Loucy (cell line): ENCODE results near the gene CTSG.
"Not testable (repeated sequence)": the region's sequence is repeated elsewhere in the genome, so short reads cannot be mapped to it uniquely, and the experiment has no call there.

Source experiments
- H2AFZ ChIP-seq: fragments of 200-600 bp; sonication (generic); 2 replicates; pipeline ENCODE4 v1.6.0; 2016; ENCODE audit warnings: antibody characterized with exemption, mild to moderate bottlenecking, low read length, moderate library complexity
- H3F3A ChIP-seq: fragments of 200-600 bp; 2 replicates; pipeline ENCODE4 v1.6.0; 2016; ENCODE audit warnings: antibody characterized with exemption, low read depth, mild to moderate bottlenecking
- H3K27me3 ChIP-seq: fragments of 200-600 bp; sonication (generic); 2 replicates; pipeline ENCODE4 v1.6.1; 2014; ENCODE audit warnings: low read length, mild to moderate bottlenecking; ENCODE audit not compliant: insufficient read depth, poor library complexity, severe bottlenecking
- H3K36me3 ChIP-seq: fragments of 200-600 bp; sonication (generic); 2 replicates; pipeline ENCODE4 v1.6.1; 2016; ENCODE audit warnings: low read length; ENCODE audit not compliant: insufficient read depth
- H3K4me1 ChIP-seq: fragments of 200-600 bp; sonication (generic); 2 replicates; pipeline ENCODE4 v1.5.1; 2014; ENCODE audit warnings: low read length, mild to moderate bottlenecking; ENCODE audit not compliant: insufficient read depth, poor library complexity, severe bottlenecking
- H3K4me2 ChIP-seq: fragments of 200-600 bp; sonication (generic); 2 replicates; pipeline ENCODE4 v1.6.0; 2014; ENCODE audit warnings: antibody characterized with exemption, low read length, low read depth, mild to moderate bottlenecking; ENCODE audit not compliant: poor library complexity, severe bottlenecking
- H3K4me3 ChIP-seq: fragments of 200-600 bp; sonication (generic); 2 replicates; pipeline ENCODE4 v1.5.1; 2014; ENCODE audit warnings: low read length, mild to moderate bottlenecking, mixed read lengths; ENCODE audit not compliant: poor library complexity, severe bottlenecking
- H3K79me2 ChIP-seq: fragments of 200-600 bp; sonication (generic); 2 replicates; pipeline ENCODE4 v1.6.1; 2014; ENCODE audit warnings: low read length; ENCODE audit not compliant: insufficient read depth
- H3K9ac ChIP-seq: fragments of 200-600 bp; sonication (generic); 2 replicates; pipeline ENCODE4 v1.6.0; 2014; ENCODE audit warnings: mild to moderate bottlenecking, low read depth, low read length, moderate library complexity; ENCODE audit not compliant: poor library complexity, severe bottlenecking
- H3K9me2 ChIP-seq: fragments of 200-600 bp; sonication (generic); replicated peaks from 2 replicates; pipeline ENCODE4 v1.6.1; 2016; ENCODE audit warnings: low read depth, low read length, mixed read lengths
- H3K9me3 ChIP-seq: fragments of 200-600 bp; sonication (generic); 2 replicates; pipeline ENCODE4 v1.6.1; 2014; ENCODE audit warnings: mild to moderate bottlenecking, antibody characterized with exemption, low read length, low read depth; ENCODE audit not compliant: insufficient read depth
- H4K20me1 ChIP-seq: fragments of 200-600 bp; sonication (generic); 2 replicates; pipeline ENCODE4 v1.6.0; 2014; ENCODE audit warnings: antibody characterized with exemption, low read length, mild to moderate bottlenecking; ENCODE audit not compliant: insufficient read depth, poor library complexity, severe bottlenecking
- EZH2phosphoT487 ChIP-seq: fragments of 200-600 bp; IDR thresholded peaks from 2 replicates; pipeline ENCODE4 v1.6.1; 2018; ENCODE audit warnings: antibody characterized with exemption, mild to moderate bottlenecking, moderate library complexity, borderline replicate concordance
- TF ChIP-seq, protein P1 (sequence below): fragments of 200-600 bp; sonication (generic); conservative IDR thresholded peaks from 2 replicates; pipeline ENCODE4 v1.5.1; 2014; ENCODE audit warnings: mild to moderate bottlenecking, antibody characterized with exemption, low read length

CTSG gene

DNA sequence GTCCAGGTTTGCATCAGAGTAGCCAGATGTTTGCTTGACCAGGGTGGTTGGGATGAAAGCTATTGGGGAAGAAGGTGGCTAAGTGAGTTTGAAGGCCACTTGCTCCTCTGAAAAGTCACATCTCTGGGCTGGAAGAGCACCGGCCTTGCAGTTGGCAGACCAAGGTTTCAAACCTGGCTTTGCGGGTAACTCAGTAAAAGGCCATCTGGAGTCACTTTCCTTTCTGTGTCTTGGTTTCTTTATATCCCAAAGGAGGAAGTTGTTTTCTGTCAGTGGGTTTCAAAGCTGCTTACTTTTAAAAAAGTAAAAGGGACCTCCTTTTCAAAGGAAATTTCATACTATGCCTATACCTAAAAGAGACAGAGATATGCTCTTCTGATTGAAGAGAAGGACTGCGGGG lies 41.8 kb downstream of the CTSG start:
- Histone ChIP-seq H3K9me3 (no peaks in the 10 kb centered on the region), H3K79me2 (no peaks in the 10 kb centered on the region), H3K4me1 (peaks cover 17% of the 10 kb centered on the region), H2AFZ (peak overlapping the region; percentile 10; the same call in 1 of the 2 replicates), H3K4me2 (no peak overlapping the region), H3K27me3 (no peaks in the 10 kb centered on the region), H3K9ac (no peak overlapping the region), H3K36me3 (no peaks in the 10 kb centered on the region), H3K4me3 (no peak overlapping the region), H3F3A (no peaks in the 10 kb centered on the region), H4K20me1 (no peaks in the 10 kb centered on the region), H3K9me2 (no peaks in the 10 kb centered on the region)
- TF ChIP-seq EZH2phosphoT487: no peak
- TF ChIP-seq, protein P1, sequence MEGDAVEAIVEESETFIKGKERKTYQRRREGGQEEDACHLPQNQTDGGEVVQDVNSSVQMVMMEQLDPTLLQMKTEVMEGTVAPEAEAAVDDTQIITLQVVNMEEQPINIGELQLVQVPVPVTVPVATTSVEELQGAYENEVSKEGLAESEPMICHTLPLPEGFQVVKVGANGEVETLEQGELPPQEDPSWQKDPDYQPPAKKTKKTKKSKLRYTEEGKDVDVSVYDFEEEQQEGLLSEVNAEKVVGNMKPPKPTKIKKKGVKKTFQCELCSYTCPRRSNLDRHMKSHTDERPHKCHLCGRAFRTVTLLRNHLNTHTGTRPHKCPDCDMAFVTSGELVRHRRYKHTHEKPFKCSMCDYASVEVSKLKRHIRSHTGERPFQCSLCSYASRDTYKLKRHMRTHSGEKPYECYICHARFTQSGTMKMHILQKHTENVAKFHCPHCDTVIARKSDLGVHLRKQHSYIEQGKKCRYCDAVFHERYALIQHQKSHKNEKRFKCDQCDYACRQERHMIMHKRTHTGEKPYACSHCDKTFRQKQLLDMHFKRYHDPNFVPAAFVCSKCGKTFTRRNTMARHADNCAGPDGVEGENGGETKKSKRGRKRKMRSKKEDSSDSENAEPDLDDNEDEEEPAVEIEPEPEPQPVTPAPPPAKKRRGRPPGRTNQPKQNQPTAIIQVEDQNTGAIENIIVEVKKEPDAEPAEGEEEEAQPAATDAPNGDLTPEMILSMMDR: no peak

DNA sequence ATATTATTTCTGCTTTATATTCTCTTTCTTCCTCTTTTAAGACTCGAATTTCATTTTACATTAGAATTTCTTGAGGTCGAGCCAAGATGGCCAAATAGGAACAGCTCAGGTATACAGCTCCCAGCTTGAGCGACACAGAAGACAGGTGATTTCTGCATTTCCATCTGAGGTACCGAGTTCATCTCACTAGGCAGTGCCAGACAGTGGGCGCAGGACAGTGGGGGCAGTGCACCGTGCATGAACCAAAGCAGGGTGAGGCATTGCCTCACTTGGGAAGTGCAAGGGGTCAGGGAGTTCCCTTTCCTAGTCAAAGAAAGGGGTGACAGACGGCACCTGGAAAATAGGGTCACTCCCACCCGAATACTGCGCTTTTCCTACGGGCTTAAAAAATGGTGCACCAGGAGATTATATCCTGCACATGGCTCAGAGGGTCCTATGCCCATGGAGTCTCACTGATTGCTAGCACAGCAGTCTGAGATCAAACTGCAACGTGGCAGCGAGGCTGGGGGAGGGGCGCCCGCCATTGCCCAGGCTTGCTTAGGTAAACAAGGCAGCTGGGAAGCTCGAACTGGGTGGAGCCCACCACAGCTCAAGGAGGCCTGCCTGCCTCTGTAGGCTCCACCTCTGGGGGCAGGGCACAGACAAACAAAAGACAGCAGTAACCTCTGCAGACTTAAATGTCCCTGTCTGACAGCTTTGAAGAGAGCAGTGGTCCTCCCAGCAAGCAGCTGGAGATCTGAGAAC lies 50.0 kb downstream of the CTSG start:
- not testable (repeated sequence) for H4K20me1 ChIP-seq, H3K4me2 ChIP-seq, H3F3A ChIP-seq, H2AFZ ChIP-seq, H3K79me2 ChIP-seq, H3K4me3 ChIP-seq, H3K9ac ChIP-seq, H3K4me1 ChIP-seq, H3K27me3 ChIP-seq, H3K36me3 ChIP-seq, H3K9me2 ChIP-seq, H3K9me3 ChIP-seq
